ENCODE measurements around the gene MGMT.
A peak's percentile ranks its signal among the peaks of the same experiment; 100 is the strongest.

DNA sequence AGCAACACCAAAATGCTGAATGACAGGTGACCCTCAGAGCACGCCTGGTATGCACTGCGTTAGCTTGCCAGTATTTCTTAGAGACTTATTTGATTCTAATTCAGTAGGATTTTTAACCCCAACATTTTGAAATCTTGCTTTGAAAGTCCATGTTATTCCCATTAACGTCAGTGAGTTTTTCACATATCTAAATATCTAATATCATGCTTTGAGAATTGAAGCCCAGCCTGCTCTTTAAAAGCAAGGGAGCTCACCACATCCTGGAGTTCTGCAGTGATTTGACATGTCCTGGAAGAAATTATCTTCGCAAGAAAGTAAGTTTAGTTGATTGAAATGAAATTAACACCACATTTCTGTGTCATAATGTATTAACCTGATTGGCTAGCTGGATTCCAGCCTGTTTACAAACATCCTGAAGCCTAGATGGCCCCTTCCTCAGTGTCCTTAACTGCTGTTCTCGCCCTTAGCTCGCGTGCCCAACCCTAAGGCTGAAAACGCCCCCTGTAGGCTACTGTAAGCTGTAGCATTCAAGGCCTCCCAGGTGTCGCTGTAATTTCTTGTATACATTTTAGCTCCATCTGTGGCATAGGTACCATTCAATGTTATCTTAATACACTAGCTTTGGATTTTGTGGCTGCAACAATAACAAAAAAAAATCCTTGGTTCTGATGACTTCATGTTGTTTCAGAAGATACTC lies 191.5 kb downstream of the MGMT start:
- TF ChIP-seq, protein P1, sequence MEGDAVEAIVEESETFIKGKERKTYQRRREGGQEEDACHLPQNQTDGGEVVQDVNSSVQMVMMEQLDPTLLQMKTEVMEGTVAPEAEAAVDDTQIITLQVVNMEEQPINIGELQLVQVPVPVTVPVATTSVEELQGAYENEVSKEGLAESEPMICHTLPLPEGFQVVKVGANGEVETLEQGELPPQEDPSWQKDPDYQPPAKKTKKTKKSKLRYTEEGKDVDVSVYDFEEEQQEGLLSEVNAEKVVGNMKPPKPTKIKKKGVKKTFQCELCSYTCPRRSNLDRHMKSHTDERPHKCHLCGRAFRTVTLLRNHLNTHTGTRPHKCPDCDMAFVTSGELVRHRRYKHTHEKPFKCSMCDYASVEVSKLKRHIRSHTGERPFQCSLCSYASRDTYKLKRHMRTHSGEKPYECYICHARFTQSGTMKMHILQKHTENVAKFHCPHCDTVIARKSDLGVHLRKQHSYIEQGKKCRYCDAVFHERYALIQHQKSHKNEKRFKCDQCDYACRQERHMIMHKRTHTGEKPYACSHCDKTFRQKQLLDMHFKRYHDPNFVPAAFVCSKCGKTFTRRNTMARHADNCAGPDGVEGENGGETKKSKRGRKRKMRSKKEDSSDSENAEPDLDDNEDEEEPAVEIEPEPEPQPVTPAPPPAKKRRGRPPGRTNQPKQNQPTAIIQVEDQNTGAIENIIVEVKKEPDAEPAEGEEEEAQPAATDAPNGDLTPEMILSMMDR (conservative IDR thresholded peaks at IDR 0.05; ENCODE audit: low read depth in 2 of 2): peak; percentile 80 to 86
- TF ChIP-seq POLR2AphosphoS5 (IDR thresholded peaks at IDR 0.05; ENCODE audit: low read depth): no peak
